HEK293T (cell line): ENCODE data around the gene RANBP3L.
"Not testable (repeated sequence)": the region's sequence is repeated elsewhere in the genome, so short reads cannot be mapped to it uniquely, and the experiment has no call there.

ENCODE experiments used
- ARNT ChIP-seq: fragments of 450-650 bp; IDR thresholded peaks from 2 replicates; pipeline ENCODE4 v1.6.1; 2017; ENCODE audit warnings: mild to moderate bottlenecking
- BHLHE40 ChIP-seq: fragments of 450-650 bp; IDR thresholded peaks from 2 replicates; pipeline ENCODE4 v1.6.1; 2016; ENCODE audit warnings: mild to moderate bottlenecking, moderate library complexity, borderline replicate concordance
- CTBP1 ChIP-seq: fragments of 450-650 bp; IDR thresholded peaks from 2 replicates; pipeline ENCODE4 v1.6.1; 2016; ENCODE audit warnings: borderline replicate concordance
- FOXA1 ChIP-seq: fragments of 450-650 bp; IDR thresholded peaks from 2 replicates; pipeline ENCODE4 v1.6.1; 2016; ENCODE audit warnings: mild to moderate bottlenecking
- FOXM1 ChIP-seq: fragments of 450-650 bp; IDR thresholded peaks from 2 replicates; pipeline ENCODE4 v1.6.1; 2017; ENCODE audit warnings: mild to moderate bottlenecking, borderline replicate concordance
- ZNF384 ChIP-seq: fragments of 450-650 bp; IDR thresholded peaks from 2 replicates; pipeline ENCODE4 v1.6.1; 2016

DNA sequence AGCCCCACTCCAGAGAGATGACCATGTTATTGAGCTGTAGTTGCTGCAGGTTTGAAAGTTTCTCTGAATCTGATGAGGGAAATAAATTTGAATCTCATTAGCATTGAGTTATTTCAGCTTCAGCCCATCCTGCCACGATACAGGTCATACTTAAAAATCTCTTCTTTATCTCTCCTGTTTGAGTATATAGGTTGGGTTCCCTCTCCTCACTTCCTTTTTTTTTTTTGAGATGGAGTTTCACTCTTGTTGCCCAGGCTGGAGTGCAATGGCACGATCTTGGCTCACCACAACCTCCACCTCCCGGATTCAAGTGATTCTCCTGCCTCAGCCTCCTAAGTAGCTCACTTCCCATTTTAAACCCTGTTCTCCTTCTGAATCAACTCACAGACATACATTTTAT lies 17.9 kb downstream of the RANBP3L start:
- not testable (repeated sequence) for TF ChIP-seq CTBP1, FOXA1, BHLHE40, ARNT, ZNF384, FOXM1
